GM12872 (cell line): ENCODE measurements around the gene FCRL6.
A peak's percentile ranks its signal among the peaks of the same experiment; 100 is the strongest.

Experiments
- TF ChIP-seq, protein P1 (sequence below): IDR thresholded peaks from 3 replicates; pipeline ENCODE4 v1.5.1; 2011; ENCODE audit warnings: low read depth, mild to moderate bottlenecking, low read length, moderate library complexity; ENCODE audit not compliant: insufficient read depth

The FCRL6 gene

DNA sequence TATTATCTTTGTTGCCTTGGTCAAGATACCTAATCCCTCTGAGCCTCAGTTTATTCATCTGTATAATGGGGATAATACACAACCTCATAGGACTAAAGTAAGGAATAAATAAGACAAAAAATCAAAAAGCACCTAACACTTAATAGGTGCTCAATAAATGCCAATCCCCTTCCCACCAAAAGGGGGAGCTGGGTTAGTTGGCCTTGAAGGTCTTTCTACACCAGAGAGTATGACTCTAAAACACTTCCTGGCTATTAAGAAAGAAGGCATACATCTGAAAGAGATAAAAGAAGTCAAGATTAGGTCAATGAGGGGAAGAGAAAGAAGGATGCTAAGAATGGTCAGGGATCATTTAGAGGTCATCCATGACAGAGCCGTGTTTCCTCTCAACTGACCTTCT lies 49.2 kb downstream of the FCRL6 start:
- TF ChIP-seq, protein P1, sequence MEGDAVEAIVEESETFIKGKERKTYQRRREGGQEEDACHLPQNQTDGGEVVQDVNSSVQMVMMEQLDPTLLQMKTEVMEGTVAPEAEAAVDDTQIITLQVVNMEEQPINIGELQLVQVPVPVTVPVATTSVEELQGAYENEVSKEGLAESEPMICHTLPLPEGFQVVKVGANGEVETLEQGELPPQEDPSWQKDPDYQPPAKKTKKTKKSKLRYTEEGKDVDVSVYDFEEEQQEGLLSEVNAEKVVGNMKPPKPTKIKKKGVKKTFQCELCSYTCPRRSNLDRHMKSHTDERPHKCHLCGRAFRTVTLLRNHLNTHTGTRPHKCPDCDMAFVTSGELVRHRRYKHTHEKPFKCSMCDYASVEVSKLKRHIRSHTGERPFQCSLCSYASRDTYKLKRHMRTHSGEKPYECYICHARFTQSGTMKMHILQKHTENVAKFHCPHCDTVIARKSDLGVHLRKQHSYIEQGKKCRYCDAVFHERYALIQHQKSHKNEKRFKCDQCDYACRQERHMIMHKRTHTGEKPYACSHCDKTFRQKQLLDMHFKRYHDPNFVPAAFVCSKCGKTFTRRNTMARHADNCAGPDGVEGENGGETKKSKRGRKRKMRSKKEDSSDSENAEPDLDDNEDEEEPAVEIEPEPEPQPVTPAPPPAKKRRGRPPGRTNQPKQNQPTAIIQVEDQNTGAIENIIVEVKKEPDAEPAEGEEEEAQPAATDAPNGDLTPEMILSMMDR = peak; percentile 38; the same call in 1 of the 3 replicates

DNA sequence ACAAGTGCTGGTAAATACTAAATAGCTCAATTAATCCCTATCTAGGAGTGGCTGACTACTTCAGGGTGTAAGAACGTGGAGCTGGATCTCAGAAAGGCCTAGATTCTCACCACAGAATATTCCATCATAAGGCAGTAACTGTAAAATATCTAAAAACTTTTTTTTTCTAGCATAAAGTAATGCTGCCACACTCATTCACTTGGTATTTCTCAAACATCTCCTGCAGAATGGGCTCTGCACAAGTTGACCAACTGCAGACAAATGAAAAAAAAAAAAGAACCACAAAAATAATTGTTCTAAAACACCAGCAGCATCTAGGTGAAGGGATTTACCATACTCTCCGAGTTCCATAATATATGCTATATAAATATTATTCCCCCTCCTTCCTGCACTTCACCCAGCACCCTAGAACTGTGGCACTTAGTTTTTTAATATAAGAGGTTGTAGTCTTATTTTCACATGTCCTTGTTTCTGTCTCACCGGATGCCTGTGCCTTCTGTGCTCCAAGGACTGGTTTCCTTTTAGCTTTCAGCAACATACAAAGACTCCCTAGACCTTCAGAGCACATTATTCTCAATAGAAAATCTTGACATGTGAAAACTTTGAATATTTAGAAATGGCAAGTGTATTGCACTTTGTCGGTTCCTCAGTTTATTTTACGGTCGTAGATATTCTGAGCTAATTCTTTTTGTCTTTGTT lies 51.4 kb downstream of the FCRL6 start:
- TF ChIP-seq, protein P1 = no peak

DNA sequence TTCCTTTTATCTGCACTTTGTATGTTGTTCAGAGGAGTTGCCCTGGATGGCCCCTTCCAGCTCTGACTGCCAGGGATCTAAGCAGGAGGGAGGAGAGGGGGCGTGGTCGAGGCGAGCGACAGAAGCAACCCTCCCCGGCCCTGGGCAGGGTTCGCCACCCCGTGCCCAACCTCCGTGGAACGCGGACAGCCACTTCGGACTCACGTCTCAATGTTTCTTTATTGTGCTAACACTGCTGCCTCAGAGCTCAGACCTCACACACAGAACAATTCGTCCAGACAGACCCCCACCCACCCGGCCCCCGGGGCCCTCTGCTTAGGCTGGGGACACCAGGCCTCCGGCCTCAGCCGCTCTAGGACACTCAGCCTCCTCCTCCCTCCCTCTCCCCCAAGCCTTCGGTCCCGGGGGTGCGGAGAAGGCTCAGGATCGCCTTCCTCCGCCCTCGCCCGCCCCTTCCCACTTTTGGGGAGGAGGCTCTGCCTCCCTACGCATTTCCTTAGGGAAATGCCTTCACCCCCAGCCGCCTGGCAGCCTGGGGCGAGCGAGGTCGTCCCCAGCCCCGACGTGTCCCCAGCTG lies 52.0 kb downstream of the FCRL6 start:
- TF ChIP-seq, protein P1 = no peak

DNA sequence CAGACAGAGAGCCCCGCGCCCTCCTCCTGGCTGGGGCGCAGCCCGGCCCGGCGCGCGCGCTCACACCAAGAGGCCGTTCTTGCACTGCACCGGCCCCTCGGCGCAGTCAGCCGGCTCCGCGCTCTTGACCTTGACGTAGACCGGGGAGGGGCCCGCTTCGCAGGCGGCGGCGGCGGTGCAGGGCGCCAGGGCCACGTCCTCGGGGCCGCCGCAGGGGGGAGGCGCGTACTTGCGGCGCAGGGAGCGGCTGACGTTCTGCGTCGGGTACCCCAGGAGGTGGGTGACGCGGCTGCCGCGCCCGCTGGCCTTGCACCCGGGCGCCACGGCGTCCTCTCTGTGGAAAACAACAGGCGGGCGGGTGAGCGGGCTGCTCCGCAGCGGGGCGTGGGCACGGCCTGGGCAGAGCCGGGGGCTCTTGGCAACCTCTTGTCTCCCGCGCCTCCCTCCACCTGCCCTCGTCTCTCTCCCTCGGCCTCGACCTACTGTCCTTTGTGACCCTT lies 52.6 kb downstream of the FCRL6 start:
- TF ChIP-seq, protein P1 = no peak

DNA sequence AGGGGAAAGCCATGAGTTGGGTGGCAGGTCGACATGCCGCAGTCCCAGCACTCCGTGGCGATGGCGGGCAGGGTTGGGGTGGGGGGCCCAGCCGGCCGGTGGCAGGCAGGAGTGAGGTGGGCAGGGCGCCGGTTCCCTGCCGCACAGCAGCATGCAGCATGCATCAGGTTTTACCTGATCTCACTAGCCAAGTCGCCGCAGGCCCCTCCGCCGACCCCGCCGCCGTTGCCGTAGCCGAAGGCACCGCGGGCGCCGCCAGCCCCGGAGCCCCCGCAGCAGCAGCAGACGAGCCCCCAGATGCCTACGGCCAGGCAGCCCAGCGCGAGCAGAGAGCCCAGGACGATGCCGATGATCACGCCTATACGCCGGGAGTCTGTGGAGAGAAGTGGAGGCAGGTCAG lies 53.5 kb downstream of the FCRL6 start:
- TF ChIP-seq, protein P1 = no peak

DNA sequence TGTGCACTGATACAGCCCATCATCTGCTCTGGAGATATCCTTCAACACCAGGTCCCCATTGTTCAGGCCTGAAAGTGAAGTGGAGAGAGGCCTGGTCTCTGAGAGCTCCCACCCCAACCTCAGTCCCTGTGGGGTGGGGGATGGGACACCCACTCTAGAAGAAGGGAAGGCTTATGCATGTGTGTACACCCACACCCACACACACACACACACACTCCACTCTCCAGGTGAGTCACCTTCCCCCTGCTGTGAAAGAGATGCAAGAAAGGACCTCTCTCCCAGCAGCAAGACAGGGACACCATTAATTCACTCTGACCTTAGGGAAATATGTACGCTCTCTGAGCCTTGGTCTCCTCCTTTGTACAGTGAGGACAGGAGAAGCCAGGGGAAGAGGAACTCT lies 54.4 kb downstream of the FCRL6 start:
- TF ChIP-seq, protein P1 = no peak

DNA sequence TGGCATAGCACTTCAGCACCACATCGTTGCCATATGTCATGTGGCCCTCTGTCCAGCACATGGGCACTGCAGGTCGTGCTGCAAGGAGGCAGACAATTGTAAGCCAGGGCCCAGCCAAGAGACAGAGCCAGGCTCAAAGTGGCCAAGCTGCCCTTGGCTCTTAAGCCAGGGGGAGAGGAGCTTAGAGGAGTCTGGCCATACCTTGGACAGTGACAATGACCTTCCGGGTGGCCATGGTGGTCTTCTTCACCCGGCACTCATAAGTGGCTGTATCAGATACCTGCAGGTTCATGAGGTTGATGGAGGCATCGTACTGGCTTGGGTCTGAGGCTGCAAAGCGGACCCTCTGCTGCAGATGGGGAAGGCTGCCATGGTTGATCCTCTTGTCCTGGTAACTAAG lies 55.7 kb downstream of the FCRL6 start:
- TF ChIP-seq, protein P1 = no peak
